Right atrium auricular region (tissue), 2 donors: Measurements from ENCODE around the gene ARHGEF28. TPM values are rescaled to one million over a fixed set of nuclear protein-coding genes. Genes with fewer than 3 reads are reported as not detected.

Source experiments
- DNase-seq: peaks from one replicate; pipeline ENCODE4 v3.0.0-alpha.2; 2019; ENCODE audit warnings: low spot score
- H3K27ac ChIP-seq, 2 donors: fragments of 200-600 bp; sonication (generic); 1 replicate in 1 of 2; 2 replicates in 1 of 2; pipeline ENCODE4 v1.5.1; 2016 to 2019
- H3K27me3 ChIP-seq, 2 donors: fragments of 200-600 bp; sonication (generic); one replicate each; pipeline versions ENCODE4 v1.5.1 to v1.6.0; 2017 to 2019
- H3K36me3 ChIP-seq: fragments of 200-600 bp; sonication (generic); one replicate; pipeline ENCODE4 v1.5.1; 2016
- H3K4me1 ChIP-seq, 2 donors: fragments of 200-600 bp; sonication (generic); one replicate each; pipeline versions ENCODE4 v1.5.1 to v1.6.0; 2017 to 2019
- H3K4me3 ChIP-seq, 2 donors: fragments of 200-600 bp; sonication (generic); 1 replicate in 1 of 2; 2 replicates in 1 of 2; pipeline ENCODE4 v1.5.1; 2017 to 2019; ENCODE audit warnings: mild to moderate bottlenecking in 1 of 2, moderate library complexity in 1 of 2
- H3K9me3 ChIP-seq, 2 donors: fragments of 200-600 bp; sonication (generic); one replicate each; pipeline ENCODE4 v1.5.1; 2019
- CTCF ChIP-seq, 2 donors: fragments of 200-600 bp; sonication (generic); IDR thresholded peaks; one replicate each; pipeline ENCODE4 v1.5.1; 2019; ENCODE audit warnings: antibody characterized with exemption in 2 of 2
- total RNA-seq, 2 donors: library from RNA; depleted of rRNA; stranded (reverse); fragments of >200 nt; gene quantifications; one replicate each; pipeline ENCODE4 v1.1.0, GENCODE V29; 2016

The ARHGEF28 gene
- total RNA-seq, 2 donors from 2014 or later = 1.0 to 2.9 TPM

GRCh38 chr5:73908395-73908794 is 282.4 kb downstream of the ARHGEF28 start:
- H3K9me3 ChIP-seq = no peaks in the 10 kb centered on the region
- H3K27me3 ChIP-seq = no peaks in the 10 kb centered on the region
- H3K4me1 ChIP-seq = no peaks in the 10 kb centered on the region
- no peaks in the 10 kb centered on the region for H3K36me3 ChIP-seq
- no peak for TF ChIP-seq CTCF (IDR thresholded peaks at IDR 0.05)
- no peak for DNase-seq
- no peak overlapping the region for H3K4me3 ChIP-seq
- no peak overlapping the region for H3K27ac ChIP-seq

- Histone ChIP-seq H3K4me3 (no peak overlapping the region), H3K36me3 (no peaks in the 10 kb centered on the region), H3K9me3 (no peaks in the 10 kb centered on the region), H3K27ac (no peak overlapping the region), H3K4me1 (no peaks in the 10 kb centered on the region), H3K27me3 (no peaks in the 10 kb centered on the region)
- no peak for TF ChIP-seq CTCF (IDR thresholded peaks at IDR 0.05)
- no peak for DNase-seq
Measured at GRCh38 chr5:73908846-73909245, 282.9 kb downstream of the ARHGEF28 start.

GRCh38 chr5:73909474-73909873 is 283.5 kb downstream of the ARHGEF28 start:
- no peak for DNase-seq
- H3K27me3 ChIP-seq = no peaks in the 10 kb centered on the region
- H3K4me1 ChIP-seq = no peaks in the 10 kb centered on the region
- H3K27ac ChIP-seq = no peak overlapping the region
- no peak overlapping the region for H3K4me3 ChIP-seq
- no peaks in the 10 kb centered on the region for H3K36me3 ChIP-seq
- TF ChIP-seq CTCF (IDR thresholded peaks at IDR 0.05) = no peak
- no peaks in the 10 kb centered on the region for H3K9me3 ChIP-seq

- no peaks in the 10 kb centered on the region for H3K4me1 ChIP-seq
- no peak for TF ChIP-seq CTCF (IDR thresholded peaks at IDR 0.05)
- H3K4me3 ChIP-seq = no peak overlapping the region
- no peaks in the 10 kb centered on the region for H3K27me3 ChIP-seq
- no peak overlapping the region for H3K27ac ChIP-seq
- no peaks in the 10 kb centered on the region for H3K36me3 ChIP-seq
- H3K9me3 ChIP-seq = no peaks in the 10 kb centered on the region
- no peak for DNase-seq
Measured at GRCh38 chr5:73911761-73912393, 285.9 kb downstream of the ARHGEF28 start.

- Histone ChIP-seq H3K27ac (no peak overlapping the region), H3K9me3 (no peaks in the 10 kb centered on the region), H3K4me1 (no peaks in the 10 kb centered on the region), H3K4me3 (no peak overlapping the region), H3K27me3 (no peaks in the 10 kb centered on the region), H3K36me3 (no peaks in the 10 kb centered on the region)
- no peak for TF ChIP-seq CTCF (IDR thresholded peaks at IDR 0.05)
- no peak for DNase-seq
Measured at GRCh38 chr5:73912821-73913271, 286.9 kb downstream of the ARHGEF28 start.

GRCh38 chr5:73913971-73914370 is 288.0 kb downstream of the ARHGEF28 start:
- Histone ChIP-seq H3K9me3 (no peaks in the 10 kb centered on the region), H3K4me3 (no peak overlapping the region), H3K4me1 (peaks cover 0 to 5% of the 10 kb centered on the region in 2 donors), H3K27ac (no peak overlapping the region), H3K36me3 (no peaks in the 10 kb centered on the region), H3K27me3 (no peaks in the 10 kb centered on the region)
- no peak for DNase-seq
- no peak for TF ChIP-seq CTCF (IDR thresholded peaks at IDR 0.05)
